ENCODE data around the gene DHRS1. TPM values are rescaled to one million over a fixed set of nuclear protein-coding genes. Genes with fewer than 3 reads are reported as not detected.

DHRS1 gene
- total RNA-seq, 1 experiment from 2014 or later: 16.1 TPM

DNA sequence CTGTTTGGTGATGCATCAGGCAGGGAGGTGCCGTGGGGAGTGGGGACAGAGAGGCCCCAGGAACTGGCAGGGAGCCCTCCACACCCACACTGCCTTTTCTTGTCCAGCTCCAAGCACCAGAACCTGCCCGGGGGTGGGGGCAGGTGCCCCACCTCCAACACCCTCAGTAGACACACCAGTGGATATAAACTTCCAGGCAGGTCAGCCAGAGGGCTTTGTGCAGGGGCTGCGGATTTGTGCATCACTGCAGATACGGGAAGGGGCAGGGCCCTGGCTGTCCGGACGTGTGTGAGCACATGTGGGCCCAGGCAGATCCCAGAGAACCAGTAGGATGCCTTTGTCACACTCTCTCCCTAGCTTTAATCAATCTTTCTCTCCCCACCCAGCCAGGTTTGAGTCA lies 35.3 kb downstream of the DHRS1 start:
- no peak for DNase-seq (ENCODE audit: low read depth)

- no peak for DNase-seq (ENCODE audit: low read depth)
Measured at GRCh38 chr14:24263848-24264247, 35.7 kb downstream of the DHRS1 start.

GRCh38 chr14:24262821-24263733 lies 36.5 kb downstream of the DHRS1 start, which contains the start of gene TGM1:
TSS of gene TGM1 (minus strand) at chr14:24263177. CDS start at chr14:24262352, 825 bp downstream.
- DNase-seq (ENCODE audit: low read depth): no peak

DNA sequence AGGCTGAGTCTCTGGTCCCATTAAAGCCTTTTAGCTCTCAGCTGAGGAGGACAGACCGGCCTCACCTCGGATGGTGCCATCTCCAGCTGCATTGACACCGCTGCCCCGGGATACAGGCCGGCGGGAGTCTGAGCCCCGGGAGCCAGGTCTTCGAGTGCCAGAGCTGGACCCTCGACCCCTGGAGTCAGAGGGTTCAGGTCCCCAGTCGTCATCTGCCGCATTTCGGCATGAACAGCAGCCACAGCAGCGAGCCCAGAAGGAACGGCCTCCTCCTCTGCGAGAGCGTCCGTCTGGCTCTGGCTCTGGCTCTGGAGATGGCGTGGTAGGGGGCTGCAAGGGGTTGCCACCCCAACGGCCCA lies 37.6 kb downstream of the DHRS1 start:
- DNase-seq (ENCODE audit: low read depth): no peak

DNA sequence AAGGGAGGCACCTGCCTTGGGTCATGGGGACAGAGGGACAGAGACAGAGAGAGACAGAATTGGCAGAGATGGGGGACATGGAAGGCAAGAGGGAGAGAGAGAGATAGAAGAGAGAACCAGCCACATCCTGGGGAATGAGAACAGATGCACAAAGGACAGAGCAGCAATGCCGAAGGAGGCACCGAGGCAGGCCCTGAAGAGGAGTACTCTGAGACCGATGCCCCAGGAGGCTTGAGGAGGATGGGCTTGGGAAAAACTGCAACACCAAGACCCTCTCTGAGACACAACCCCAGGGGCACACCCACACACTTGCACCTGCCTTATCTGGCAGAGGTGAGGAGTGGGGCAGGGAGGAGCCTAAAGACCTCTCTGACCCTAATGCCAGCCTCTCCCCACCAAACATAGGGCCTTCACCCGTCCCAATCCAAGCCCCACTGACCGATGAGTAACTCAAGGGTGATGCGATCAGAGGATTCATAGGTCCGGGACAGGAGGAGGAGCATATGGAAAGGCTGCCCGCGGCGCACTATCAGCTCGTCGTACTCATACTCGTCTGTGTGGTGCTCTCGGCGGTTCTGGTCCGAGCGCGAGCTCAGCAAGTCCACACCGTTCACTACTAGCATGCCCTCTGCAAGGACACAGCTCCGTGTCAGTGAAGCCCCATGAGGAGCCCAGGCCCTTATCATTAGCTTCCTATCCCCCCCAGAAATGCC lies 38.2 kb downstream of the DHRS1 start:
- no peak for DNase-seq (ENCODE audit: low read depth)

DNA sequence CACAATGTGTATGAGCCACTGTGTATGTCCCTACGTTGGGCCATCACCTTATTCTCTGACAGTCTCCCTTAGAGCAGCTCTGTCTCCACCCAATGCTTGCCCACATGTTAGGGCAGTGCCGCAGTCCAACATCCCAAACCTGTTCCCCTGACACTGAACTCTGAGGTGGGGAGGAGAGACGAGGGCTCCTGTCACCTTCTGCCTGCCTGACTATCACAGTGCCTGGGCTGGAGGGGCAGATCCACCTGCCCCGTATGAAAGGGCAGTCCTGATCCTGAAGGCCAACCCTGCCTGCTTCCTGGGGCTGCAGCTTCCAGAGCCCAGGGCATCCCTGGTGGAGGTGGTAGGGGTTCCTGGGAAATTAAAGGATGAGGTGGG lies 38.8 kb downstream of the DHRS1 start:
- DNase-seq (ENCODE audit: low read depth): no peak

- no peak for DNase-seq (ENCODE audit: low read depth)
Measured at GRCh38 chr14:24260026-24260779, 39.4 kb downstream of the DHRS1 start.

GRCh38 chr14:24259282-24260025 lies 40.1 kb downstream of the DHRS1 start:
- DNase-seq (ENCODE audit: low read depth): no peak

DNA sequence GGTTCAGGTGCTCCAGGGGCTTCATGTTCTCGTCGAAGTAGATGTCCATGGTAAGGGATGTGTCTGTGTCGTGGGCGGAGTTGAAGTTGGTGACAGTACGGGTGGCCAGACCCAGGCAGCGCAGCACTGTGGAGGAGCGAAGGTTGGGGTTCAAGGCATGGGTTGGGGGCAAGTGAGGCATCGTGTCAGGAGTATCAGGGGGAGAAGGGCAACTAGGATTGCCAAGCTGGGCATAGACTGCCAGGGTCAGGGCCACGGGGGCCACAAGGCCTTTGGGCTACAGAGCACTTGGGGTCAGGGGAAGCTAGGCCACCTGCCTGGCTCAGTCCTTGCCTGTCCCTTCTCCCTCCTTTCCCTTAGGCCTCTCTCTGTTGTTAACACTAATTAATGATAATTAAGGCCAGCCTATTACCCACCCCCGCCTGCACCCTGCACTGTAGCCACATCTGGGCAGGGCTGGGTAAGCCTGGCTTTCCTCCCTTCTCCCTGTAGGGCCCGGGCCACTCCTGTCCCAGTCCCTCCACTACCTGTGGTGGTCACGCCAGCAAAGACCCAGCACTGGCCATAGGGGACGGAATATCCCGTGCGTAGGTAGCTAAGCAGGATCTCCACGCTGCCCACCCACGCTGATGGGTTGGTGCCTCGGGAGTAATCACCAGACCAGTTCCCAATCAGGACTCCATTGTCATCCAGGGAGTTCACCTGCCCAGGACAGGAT lies 40.9 kb downstream of the DHRS1 start:
- no peak for DNase-seq (ENCODE audit: low read depth)

DNA sequence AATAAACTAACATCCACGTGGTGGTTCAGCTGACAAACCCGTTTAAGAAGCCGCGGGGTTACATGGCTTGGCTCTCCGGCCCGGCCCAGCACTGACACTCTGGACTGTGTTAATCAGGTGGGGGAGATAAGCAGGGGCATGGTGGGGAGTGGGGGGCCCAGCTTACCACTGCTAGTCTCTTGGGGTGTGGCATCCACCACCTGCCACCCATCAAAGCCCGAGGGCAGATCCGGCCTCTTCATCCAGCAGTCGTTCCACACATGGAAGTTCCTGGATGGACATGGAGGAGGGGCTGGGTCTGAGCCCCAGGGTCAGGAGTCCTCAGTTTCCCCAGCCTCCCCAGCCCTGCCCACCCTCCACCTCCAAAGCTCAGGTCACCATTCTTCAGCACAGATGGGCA lies 41.5 kb downstream of the DHRS1 start:
- DNase-seq (ENCODE audit: low read depth): no peak

GRCh38 chr14:24256960-24257359 lies 42.6 kb downstream of the DHRS1 start:
- DNase-seq (ENCODE audit: low read depth): no peak

DNA sequence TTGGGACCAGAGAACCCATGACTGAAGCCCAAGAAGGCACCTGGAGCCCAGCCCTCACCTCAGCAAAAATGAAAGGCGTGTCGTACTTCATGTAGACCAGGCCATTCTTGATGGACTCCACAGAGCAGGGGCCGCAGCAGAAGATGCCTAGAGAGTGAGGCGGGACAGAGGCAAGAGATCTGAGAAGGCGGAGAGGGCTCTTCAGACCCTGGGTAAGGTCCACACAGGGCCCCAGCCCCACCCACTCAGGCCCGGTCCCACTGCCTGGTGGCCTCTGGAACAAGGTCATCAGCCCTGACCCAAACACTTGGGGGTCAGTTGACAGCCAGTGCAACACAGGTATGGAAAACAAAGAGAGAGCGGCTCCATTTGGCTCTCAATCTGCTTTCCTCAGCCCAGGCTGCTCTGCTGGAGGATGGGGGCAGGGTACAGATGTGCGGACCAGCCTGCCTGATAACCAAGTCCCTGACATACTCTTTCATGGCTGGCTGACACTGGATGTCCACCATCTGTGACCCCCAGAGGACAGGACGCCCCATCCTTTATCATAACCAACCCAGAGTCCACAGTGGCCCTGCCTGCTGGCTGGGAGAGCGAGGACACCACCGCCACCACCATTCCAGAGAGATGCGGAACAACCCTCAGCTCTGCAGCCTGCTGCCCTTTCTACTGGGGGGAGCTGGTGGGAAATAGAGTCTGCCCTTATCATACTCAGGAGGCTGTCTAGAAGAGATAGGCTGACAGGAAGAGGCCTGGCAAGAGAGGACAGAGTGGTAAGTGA lies 43.5 kb downstream of the DHRS1 start:
- DNase-seq (ENCODE audit: low read depth): no peak

DNA sequence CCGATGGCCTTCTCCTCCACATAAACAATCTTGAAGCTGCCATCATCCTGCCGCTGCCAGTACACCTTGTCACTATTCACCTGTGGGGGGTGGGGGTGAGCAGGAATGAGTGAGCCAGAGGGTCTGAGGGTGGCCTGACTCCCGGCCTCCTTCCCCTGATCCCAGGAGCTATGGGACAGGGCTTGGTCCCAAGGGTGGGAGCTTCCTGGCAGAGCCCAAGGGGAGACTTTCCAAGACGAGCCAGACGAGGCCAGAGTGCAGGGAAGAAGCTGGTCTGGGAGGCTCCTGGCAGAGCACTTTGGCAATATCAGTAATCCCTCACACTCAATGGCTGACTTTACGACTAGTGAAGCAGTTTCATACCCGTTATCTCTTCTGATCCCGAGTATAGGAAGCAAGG lies 44.1 kb downstream of the DHRS1 start:
- DNase-seq (ENCODE audit: low read depth): no peak

DNA sequence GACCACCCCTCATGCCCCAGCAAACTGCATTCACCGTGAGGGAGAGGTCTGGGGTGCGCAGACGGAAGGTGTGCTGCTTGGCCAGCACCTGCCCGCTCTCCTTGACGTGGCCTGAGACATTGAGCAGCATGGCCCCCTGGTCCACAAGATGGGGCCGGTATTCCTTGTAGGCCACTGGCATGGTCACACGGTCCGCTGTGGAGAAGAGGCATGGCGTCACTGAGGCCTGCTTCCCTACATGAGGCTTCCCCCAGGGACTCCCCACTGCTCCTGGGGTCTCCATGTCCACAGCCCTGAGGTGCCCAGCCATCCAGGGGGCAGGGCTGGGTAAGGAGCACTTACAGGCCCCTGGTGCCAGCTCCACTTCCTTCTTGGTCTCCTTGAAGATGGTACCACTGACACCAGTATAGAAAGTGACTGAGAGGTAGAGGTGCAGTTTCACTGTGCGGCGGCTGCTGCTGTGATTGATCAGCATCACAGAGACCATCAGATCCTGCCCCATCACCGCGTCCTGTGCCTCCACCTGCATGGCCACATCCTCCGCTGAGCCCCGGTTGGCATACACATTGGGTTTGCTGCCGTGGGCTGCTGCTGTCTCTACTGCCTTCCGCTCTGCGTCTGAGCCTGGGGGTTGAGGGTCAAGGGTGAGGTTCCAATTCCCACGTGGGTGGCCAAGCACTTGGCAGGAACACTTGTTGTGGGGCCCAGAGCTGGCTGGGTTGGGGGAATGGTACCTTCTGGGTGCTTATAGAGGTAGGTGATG lies 44.8 kb downstream of the DHRS1 start:
- no peak for DNase-seq (ENCODE audit: low read depth)

DNA sequence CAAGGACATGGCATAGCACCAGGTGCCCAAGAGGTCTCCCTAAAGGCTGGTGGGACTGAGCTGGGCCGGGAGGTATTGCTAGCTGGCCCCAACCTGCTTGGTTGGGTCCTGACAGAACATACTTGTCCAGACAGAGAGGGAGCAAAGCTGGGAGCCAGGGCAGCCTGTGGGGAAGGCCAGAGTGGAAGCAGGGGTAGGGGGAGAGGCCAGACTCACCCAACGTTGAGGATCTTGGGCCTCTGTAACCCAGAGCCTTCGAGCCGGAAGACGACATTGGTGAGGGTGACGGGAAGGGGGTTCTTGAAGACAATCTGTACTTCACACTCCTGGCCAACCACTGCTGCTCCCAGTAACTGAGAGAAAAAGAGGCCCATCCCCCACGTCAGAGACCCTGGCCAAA lies 45.6 kb downstream of the DHRS1 start:
- no peak for DNase-seq (ENCODE audit: low read depth)

GRCh38 chr14:24252289-24253124 lies 47.1 kb downstream of the DHRS1 start:
- DNase-seq (ENCODE audit: low read depth): no peak

DNA sequence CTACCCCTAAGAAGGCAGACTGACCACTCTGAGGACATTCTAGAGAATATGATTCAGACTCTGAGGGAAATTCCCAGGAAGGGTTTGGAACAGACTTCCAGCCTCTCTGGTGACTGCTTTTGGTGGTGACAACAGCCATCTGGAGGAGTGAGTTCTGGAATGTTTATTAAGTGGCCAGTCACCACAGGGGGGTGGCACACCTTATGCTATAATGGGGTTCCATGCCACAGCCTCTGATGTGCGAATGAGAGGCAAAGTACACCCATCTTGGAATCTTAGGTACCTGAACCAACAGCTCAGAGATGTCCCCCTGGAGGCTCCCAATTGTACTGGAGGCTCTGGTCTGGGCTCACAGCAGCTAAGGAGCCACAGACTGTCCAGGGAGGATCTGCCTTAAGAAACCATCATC lies 47.7 kb downstream of the DHRS1 start:
- no peak for DNase-seq (ENCODE audit: low read depth)

- DNase-seq (ENCODE audit: low read depth): no peak
Measured at GRCh38 chr14:24250354-24250753, 49.2 kb downstream of the DHRS1 start.
